Gastrocnemius medialis (tissue), 4 donors: ENCODE results near the gene AMBRA1.

ENCODE experiments used
- CTCF ChIP-seq, 5 experiments: fragments of 450-650 bp in 3 of 5; fragments of 200-600 bp in 2 of 5; sonication (generic) in 2 of 5; IDR thresholded peaks in 4 of 5; conservative IDR thresholded peaks in 1 of 5; 1 replicate in 4 of 5; 2 replicates in 1 of 5; pipeline ENCODE4 v1.5.1; 2016 to 2019; ENCODE audit warnings: antibody characterized with exemption in 5 of 5, mild to moderate bottlenecking in 3 of 5, moderate library complexity in 3 of 5
- POLR2A ChIP-seq, 2 donors: fragments of 450-650 bp; IDR thresholded peaks; one replicate each; pipeline ENCODE4 v1.6.1; 2017; ENCODE audit warnings: antibody characterized with exemption in 2 of 2, mild to moderate bottlenecking in 2 of 2, moderate library complexity in 2 of 2

- TF ChIP-seq CTCF (IDR thresholded peaks at IDR 0.05 in 4 of 5, conservative IDR thresholded peaks at IDR 0.05 in 1 of 5), result no peak
- no peak for TF ChIP-seq POLR2A (IDR thresholded peaks at IDR 0.05)
Observed at GRCh38 chr11:46375392-46376101, 218.3 kb downstream of the AMBRA1 start.
